ENCODE measurements around the gene NEK6. TPM values are rescaled to one million over a fixed set of nuclear protein-coding genes. Genes with fewer than 3 reads are reported as not detected.

NEK6 gene
- total RNA-seq, 1 donor from 2014 or later, result 14.7 TPM

DNA sequence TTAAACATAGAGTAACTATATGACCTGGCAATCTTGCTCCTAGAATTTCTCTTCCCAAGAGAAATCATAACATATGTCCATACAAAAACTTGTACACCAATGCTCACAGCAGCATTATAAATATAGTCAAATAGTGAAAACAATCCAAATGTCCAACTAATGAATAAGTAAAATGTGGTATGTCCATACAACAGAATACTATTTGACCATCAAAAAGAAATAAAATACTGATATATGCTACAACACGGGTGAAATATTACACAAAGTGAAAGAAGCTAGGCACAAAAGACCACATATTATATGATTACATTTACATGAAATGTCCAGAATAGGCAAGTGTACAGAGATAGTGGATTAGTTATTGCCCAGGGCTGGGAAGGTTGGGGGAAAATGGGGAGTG lies 116.1 kb downstream of the NEK6 start:
- TF ChIP-seq, protein P1, sequence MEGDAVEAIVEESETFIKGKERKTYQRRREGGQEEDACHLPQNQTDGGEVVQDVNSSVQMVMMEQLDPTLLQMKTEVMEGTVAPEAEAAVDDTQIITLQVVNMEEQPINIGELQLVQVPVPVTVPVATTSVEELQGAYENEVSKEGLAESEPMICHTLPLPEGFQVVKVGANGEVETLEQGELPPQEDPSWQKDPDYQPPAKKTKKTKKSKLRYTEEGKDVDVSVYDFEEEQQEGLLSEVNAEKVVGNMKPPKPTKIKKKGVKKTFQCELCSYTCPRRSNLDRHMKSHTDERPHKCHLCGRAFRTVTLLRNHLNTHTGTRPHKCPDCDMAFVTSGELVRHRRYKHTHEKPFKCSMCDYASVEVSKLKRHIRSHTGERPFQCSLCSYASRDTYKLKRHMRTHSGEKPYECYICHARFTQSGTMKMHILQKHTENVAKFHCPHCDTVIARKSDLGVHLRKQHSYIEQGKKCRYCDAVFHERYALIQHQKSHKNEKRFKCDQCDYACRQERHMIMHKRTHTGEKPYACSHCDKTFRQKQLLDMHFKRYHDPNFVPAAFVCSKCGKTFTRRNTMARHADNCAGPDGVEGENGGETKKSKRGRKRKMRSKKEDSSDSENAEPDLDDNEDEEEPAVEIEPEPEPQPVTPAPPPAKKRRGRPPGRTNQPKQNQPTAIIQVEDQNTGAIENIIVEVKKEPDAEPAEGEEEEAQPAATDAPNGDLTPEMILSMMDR (IDR thresholded peaks at IDR 0.05; ENCODE audit: insufficient read depth, low read length, severe bottlenecking), result no peak
- DNase-seq (ENCODE audit: low read depth), result no peak
- Histone ChIP-seq H3K36me3 (ENCODE audit: control insufficient read depth, insufficient read depth, low read length) (peaks cover 5% of the 10 kb centered on the region), H3K4me3 (ENCODE audit: low read depth, low read length) (no peak overlapping the region), H3K27me3 (ENCODE audit: control insufficient read depth, insufficient read depth, low read length) (no peaks in the 10 kb centered on the region)
- FAIRE-seq, result no peak

DNA sequence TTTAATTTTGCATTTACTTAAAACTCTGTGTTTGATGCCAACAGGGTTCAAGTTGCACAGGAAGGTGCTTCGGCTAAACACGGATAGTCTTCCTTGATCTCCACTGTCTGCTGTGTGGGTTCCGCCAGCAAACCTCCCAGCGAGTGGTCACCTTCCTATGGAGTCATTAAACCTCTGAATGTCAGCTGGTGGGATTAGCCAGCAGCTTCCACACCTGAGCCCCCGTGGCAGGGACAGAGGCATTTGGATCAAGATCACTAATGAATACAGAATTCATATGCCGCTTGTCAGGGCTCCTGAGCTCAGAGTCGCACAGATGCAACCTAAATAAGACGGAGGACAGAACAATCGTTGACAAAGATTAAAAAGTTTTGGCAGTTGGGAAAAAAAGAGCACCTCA lies 118.0 kb downstream of the NEK6 start:
- FAIRE-seq, result no peak
- TF ChIP-seq, protein P1 (IDR thresholded peaks at IDR 0.05; ENCODE audit: insufficient read depth, low read length, severe bottlenecking), result no peak
- peaks cover 9% of the 10 kb centered on the region for H3K36me3 ChIP-seq (ENCODE audit: control insufficient read depth, insufficient read depth, low read length)

DNA sequence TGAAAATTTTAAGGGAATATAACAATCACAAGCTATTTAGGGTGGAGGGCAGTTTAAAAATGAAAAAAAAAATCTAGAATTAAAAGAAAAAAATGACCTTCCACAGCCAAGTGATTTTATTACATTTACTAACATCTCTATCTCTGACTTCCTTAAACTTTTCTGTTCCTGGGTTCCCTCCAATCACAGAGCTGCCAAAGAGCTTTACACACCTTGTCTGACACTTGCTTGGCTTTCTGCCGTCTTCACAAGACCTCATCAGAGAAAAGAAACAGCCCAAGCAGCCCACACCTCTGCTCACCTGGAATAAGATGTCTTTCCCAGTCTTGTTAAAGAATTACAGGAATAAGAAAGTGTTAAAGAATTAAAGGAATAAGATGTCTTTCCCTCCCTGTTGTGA lies 118.6 kb downstream of the NEK6 start:
- no peaks in the 10 kb centered on the region for H3K27me3 ChIP-seq (ENCODE audit: control insufficient read depth, insufficient read depth, low read length)
- TF ChIP-seq, protein P1 (IDR thresholded peaks at IDR 0.05; ENCODE audit: insufficient read depth, low read length, severe bottlenecking), result no peak
- no peak for FAIRE-seq
- H3K36me3 ChIP-seq (ENCODE audit: control insufficient read depth, insufficient read depth, low read length), result peaks cover 12% of the 10 kb centered on the region
- no peak overlapping the region for H3K4me3 ChIP-seq (ENCODE audit: low read depth, low read length)
- no peak for DNase-seq (ENCODE audit: low read depth)

More for the DNA sequence above, 118.0 kb downstream of the NEK6 start:
- DNase-seq (ENCODE audit: low read depth), result no peak
- H3K4me3 ChIP-seq (ENCODE audit: low read depth, low read length), result no peak overlapping the region
- H3K27me3 ChIP-seq (ENCODE audit: control insufficient read depth, insufficient read depth, low read length), result no peaks in the 10 kb centered on the region

DNA sequence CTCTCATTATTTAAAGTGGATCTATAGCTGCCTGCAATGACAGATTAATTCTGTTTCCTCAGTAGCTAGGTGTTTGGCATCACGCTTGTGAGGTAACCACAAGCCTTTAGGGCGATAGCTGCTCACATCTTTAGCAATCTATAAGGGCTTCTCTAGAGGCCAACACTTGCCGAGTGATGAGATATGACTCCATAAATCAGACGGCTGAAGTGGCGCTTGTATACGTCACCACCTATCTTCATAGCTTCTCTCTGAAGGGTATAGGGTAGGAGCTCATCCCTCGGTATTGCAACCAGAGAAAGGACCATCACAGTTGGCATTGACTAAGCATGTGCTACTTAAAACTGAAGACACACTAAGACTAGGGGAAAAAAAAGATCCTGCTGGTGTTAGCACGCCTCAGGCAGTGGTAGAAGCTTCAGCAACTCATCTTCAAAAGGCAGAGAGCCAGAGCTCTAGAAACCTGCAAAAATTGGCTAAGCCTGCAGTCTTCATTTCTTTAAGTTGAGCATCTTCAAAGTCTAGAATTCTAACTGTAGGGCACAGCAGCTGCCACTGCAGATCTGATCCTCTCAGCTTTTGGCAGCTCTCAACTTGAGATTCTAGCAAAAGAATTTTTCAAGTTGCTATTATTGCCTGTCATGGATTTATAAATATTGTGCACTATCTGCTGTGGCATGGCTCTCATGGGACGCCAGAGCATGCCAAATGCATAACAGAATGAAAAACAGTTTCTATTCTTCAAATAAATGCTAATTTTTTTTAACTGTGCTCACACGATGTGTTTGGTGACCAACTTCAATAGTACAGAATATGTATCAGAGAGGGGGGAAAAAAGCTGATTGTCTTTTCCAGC lies 120.0 kb downstream of the NEK6 start:
- H3K4me3 ChIP-seq (ENCODE audit: low read depth, low read length), result no peak overlapping the region
- H3K36me3 ChIP-seq (ENCODE audit: control insufficient read depth, insufficient read depth, low read length), result peaks cover 12% of the 10 kb centered on the region
- TF ChIP-seq, protein P1 (IDR thresholded peaks at IDR 0.05; ENCODE audit: insufficient read depth, low read length, severe bottlenecking), result no peak
- no peak for FAIRE-seq
- DNase-seq (ENCODE audit: low read depth), result no peak
- no peaks in the 10 kb centered on the region for H3K27me3 ChIP-seq (ENCODE audit: control insufficient read depth, insufficient read depth, low read length)

DNA sequence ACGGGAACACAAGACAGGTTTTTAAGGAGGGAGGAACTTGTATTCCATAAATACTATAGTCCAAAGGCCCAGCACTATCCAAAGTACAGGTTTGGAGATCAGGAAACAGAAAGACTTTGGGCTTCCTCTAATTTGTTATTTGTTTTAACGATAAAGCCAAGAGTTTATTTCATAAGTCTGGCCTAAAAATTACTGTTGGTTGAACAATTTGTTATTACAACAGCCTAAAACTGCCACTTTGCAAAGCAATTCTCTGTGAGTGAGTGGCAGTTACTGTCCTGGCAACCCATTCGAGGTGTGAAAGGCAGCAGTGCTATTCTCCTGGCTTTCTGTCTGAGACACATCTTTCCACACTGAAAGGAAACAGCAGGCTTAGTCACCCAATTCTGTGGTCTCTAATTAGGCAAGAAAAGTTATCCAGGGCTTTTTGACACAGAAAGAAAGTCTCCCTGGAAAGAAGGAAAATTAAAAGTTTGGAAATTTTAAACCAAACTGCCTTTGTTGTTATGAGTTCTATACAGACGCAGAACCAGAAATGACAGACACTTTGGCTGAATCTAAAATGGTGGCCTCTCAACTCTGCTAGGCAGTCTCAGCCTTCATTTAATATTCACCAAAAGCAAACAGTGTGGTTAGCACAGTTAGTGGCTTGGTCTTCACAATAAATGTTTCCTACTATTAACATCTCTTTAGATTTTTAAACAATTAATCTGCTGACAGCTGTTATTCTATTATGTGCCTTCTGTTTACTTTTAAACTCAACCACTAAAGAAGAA lies 123.6 kb downstream of the NEK6 start:
- TF ChIP-seq, protein P1 (IDR thresholded peaks at IDR 0.05; ENCODE audit: insufficient read depth, low read length, severe bottlenecking), result no peak
- no peak overlapping the region for H3K4me3 ChIP-seq (ENCODE audit: low read depth, low read length)
- no peaks in the 10 kb centered on the region for H3K27me3 ChIP-seq (ENCODE audit: control insufficient read depth, insufficient read depth, low read length)
- DNase-seq (ENCODE audit: low read depth) (peak; percentile 55), FAIRE-seq (no peak)
- H3K36me3 ChIP-seq (ENCODE audit: control insufficient read depth, insufficient read depth, low read length), result peaks cover 14% of the 10 kb centered on the region
